MV-4-11 (cell line): ENCODE results near the gene GANAB.
"Not testable (repeated sequence)": the region's sequence is repeated elsewhere in the genome, so short reads cannot be mapped to it uniquely, and the experiment has no call there.

Source experiments
- DNase-seq: peaks from one replicate; lab custom pipeline; 2025; lab: John Stamatoyannopoulos, UW

The GANAB gene

DNA sequence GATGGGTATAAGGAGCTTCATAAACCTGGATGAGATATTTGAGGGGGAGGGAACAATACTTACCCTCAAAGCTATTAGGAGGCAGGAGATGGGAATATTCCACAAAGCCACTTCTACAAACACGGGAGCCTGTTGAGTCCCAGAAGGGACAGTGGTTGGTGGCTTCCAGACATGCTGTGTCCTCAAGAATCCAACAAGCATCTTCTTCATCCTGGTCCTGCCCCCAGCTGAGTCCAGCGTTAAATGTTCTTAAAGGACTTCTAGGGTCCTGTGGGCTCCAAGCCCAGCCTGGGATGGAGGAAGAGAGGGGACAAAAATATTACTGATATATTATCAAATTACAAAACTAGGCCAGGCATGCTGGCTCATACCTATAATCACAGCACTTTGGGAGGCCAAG lies 21.0 kb upstream of the GANAB start:
- peak; percentile 19 for DNase-seq

DNA sequence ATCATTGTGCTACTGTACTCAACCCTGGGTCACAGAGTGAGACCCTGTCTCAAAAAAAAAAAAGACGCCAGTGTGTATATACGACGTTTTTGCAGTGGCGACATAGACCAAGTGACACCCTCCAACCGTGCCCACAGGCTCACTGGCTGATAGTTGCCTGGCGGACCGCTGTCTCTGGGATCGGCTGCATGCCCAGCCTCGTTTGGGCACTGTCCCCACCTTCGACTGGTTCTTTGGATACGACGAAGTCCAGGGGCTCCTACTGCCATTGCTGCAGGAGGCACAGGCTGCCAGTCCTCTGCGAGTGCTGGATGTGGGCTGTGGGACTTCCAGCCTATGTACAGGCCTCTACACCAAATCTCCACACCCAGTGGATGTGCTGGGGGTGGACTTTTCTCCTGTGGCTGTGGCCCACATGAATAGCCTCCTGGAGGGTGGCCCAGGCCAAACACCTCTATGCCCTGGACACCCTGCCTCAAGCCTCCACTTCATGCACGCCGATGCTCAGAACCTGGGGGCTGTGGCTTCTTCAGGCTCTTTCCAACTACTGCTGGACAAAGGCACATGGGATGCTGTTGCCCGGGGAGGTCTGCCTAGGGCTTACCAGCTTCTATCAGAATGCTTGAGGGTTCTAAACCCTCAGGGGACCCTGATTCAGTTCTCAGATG lies 20.0 kb upstream of the GANAB start:
- DNase-seq = peak; percentile 30

DNA sequence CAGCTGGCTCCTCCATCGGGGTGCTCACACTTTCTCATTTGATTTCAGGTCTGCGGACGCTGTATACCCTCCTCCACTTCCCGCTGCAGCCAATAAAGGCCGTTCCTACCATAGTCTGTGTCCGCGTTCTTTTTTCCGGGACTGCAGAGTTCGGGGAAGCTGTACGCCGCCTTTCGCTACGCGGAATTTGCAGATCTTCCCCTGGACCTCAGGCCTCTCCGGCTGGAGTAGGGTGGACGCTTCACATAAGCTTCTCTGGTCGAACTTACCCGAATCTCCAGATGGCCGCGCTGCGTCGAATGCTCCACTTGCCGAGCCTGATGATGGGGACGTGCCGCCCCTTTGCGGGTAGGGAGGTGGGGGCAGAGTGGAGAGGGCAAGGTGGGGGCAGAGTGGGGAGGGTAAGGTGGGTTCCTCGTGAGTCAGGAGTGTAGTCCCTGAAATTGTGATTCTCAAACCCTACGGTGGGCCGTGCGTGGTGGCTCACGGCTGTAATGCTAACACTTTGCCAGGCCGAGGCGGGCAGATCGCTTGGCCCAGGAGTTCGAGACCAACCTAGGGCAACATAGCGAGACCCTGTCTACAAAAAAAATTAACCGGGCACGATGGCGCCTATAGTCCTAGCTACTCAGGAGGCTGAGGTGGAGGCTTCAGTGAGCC lies 19.3 kb upstream of the GANAB start:
- DNase-seq = peak; percentile 58

DNA sequence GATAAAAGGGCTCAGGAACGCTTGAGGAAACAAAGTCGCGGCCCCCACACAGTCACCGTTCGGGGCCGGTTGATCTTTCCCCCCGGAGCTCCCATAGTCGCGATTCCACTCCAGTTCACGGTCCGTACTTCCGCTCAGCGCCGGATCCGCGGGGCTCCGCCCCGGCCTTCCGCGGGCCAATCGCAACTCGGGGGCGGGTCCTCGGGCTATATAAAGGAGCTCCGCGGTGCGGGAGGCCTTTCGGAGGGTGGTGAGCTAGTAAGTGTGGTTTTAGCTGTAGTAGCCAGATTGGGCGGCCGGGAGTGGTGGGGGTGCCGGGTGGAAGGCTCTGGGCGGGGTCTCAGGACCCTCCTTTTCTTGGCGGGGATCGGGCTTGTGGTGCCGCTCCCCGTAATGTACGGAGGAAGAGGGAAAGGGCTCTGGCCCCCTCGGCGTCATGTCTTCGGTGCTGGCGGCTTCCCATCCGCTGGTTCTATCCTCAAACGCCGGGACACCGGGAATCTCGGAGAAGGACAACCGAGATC lies 18.7 kb upstream of the GANAB start, which contains the start of the genes C11orf98 and CSKMT:
Gene C11orf98 (minus strand): TSS at position 136 of the 524 bp plus-strand sequence. CDS start 41 bp downstream, at position 95.
Gene CSKMT (plus strand): TSS at position 238 of the 524 bp plus-strand sequence. CDS start 568 bp downstream, outside the sequence.
- DNase-seq = peak; percentile 89

DNA sequence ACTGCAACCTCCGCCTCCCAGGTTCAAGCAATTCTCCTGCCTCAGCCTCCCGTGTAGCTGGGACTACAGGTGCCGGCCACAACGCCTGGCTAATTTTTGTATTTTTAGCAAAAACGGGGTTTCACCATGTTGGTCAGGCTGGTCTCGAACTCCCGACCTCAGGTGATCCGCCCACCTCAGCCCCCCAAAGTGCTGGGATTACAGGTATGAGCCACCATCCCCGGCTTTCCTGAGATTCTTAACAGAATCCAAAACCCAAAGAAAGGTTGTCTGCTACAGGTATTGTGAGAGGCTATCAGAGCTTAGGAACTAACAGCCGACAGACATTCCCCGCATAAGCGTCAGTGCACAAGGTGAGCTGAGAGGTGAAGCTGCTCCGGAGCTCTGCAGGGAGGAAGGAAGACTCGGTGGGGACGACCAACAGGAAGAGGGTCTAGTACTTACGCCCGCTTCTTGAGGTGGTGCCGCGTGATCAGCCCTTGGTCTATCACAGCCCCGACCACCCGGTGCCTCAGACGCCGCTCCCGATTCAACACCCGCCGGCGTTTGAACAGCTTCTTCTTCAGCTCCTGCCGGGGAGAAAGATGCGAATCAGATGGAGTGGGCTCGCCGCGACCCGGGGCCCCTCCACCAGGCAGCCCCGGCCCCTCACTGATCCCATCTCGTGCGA lies 18.1 kb upstream of the GANAB start:
- peak; percentile 49 for DNase-seq

DNA sequence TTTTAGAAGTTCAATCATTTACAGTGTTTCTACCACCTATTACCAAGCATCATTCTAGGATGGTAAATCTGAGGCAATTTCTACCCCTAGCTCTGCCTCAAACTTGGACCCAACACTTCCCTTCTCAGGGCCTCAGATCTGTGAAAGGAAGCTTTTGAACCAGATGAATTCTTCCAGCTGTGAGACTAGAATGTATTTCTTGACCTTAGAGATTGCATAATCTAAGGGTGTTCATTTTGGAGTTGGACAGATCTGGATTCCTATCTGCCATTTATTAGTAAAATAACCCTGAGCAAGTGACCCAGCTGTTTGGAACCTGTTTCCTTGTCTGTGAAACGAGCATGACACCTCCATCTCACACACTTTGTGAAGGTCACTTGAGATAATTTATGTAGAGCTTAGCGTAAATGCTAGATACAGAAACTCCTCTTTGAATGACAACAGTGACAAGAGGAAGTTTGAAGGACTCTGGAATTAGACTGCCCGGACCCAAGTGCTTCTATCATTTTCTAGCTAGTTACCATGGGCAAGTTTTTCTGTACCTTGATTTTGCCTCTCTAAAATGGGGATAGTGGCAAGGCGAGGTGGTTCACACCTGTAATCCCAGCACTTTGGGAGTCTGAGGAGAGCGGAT lies 10.5 kb upstream of the GANAB start:
- DNase-seq = peak; percentile 67

DNA sequence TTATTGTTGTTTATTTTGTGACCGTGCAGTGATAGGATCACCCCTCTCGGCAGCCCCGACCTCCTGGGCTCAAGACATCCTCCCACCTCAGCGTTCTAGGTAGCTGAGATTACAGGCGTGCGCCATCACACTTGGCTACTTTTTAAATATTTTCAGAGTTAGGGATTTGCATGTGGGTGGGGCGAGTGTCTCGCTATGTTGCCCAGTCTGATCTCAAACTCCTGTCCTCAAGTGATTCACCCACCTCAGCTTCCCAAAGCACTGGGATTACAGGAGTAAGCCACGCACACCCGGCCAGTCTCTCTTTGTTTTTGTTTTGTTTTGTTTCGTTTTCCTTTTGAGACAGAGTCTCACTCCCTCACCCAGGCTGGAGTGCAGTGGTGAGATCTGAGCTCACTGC lies 7.9 kb upstream of the GANAB start:
- no peak for DNase-seq

DNA sequence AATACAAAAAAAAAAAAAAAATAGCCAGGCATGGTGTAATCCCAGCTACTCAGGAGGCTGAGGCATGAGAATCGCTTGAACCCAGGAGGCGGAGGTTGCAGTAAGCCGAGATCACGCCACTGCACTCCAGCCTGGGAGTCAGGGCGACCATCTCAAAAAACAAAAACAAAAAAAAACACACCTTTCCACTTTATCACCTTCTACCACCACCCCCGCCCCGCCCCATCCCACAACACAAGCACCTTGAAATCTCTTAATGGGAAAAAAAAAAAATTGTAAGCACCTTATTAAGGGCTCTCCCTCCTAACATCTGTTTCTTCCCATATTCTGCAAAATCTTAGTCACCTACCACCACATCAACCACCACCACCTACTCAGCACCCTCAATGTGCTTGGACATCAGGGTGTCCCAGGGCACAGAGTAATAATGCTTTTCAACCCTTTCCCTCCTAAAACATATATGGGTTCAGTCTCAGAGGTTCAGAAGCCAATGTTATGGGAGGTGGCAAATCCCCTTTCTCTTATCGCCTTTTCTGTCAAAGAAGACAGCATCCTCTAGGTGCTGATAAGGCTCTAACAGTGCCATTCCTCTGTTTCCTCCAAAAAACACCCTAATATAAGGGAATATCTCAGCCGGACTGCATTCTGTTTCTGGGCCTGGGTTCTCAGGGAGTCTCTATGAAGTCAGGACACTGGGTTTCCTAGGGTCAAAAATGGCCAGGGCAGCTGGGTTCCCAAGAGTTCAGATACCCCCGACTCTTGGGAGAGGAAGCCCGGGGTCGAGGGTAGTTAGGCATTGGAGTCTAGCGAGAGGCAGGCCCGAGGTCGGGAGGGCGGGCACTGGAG lies 6.0 kb upstream of the GANAB start:
- peak; percentile 5 for DNase-seq

DNA sequence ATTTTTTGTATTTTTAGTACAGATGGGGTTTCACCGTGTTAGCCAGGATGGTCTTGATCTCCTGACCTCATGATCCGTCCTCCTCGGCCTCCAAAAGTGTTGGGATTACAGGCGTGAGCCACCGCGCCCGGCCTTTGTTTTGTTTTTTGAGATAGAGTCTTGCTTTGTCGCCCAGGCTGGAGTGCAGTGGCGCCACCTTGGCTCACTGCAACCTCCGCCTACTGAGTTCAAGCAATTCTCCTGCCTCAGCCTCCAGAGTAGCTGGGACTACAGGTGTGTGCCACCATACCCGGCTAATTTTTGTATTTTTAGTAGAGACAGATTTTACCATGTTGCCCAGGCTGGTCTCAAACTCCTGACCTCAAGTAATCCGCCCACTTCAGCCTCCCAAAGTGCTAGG lies 3.9 kb upstream of the GANAB start:
- DNase-seq = not testable (repeated sequence)

DNA sequence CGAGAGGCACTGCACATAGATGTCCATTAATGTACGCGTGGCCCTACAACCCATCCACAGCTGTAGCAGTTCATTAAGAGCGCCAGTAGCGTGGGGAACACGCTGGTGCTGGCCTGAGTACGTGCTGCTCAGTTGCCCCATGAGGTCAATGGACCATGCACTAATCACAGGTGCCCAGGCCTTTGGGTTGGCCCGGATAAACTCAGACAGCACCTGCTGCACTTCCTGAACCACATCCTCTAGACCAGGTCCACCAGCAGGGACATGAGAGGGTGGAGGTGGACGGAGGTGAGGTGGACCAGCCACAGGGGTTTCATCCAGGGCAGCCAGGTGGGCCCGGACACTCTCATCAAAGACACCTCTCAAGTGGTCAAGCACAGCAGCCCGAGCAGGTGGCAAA lies 3.1 kb upstream of the GANAB start:
- DNase-seq = no peak

DNA sequence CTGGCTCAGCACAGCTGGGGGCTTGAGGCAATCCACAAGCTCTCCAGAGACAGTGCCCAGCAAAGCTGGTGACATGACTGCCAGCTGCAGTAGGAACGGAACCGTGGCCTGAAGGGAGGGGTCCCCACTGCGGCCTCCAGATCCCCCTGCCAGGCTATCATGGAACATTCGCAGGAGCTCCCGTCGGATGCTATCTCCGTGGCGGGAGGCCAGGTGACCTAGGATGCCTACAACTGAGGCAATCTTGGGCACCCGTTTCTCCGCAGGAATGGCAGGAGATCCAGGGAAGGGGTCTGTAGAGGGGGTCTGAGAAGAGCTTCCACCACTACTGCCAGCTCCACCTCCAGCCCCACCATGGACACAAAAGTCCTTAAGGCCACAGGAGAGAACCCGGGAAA lies 2.6 kb upstream of the GANAB start:
- DNase-seq = no peak

DNA sequence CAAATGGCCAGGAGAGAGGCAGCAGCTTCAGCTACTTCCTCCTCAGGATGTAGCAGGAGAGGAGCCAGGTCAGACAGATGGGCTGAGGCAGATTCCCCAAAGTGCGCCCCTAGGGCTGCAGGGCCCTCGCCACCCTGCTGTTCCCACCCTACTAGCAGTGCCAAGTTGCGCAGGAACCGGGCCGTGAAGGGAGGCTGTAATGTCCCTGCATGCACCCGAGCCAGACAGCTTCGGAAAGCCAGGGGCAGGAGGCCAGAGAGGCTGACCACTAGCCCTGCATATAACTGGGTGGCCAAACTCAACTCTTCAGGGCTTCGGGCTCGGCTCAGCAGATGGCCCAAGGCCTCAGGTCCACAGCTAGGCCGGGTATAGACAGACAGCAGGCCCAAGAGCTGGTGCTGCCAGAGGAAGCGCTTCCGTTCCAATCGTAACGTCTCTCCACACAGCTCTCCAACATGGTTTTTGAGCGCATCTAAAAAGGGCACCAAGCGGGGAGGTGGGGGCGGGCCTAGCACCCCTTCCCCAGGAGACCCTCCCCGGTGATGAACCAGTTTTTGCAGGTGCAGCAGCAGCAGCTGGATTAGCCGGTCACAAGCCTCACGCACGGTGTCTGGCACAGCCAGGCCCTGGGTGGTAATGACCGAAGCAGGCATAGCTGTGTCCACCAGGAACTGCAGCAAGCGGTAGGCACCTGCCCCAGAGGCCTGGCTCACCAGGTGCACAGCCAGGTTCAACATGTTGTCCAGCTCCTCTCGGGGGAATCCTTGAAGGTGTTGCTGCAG lies 2.0 kb upstream of the GANAB start:
- no peak for DNase-seq

DNA sequence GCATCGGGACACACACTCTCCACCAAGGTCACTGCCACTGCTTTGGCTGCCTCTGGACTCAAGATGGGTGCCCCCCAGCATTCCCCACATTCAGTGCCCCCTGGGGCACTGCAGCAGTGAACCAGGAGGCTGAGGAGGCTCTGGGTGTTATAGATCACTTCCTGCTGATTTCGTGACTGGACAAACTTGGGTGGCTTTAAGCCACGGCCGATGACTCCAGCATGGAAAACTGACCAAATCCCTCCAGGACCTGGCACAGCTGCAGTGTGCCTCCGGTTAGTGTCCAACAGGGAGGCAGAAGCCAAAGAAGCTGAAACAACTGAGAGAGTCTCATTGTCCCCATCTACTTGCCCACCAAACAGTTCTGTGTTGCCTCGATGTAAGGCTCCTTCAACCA lies 1.2 kb upstream of the GANAB start:
- DNase-seq = no peak

DNA sequence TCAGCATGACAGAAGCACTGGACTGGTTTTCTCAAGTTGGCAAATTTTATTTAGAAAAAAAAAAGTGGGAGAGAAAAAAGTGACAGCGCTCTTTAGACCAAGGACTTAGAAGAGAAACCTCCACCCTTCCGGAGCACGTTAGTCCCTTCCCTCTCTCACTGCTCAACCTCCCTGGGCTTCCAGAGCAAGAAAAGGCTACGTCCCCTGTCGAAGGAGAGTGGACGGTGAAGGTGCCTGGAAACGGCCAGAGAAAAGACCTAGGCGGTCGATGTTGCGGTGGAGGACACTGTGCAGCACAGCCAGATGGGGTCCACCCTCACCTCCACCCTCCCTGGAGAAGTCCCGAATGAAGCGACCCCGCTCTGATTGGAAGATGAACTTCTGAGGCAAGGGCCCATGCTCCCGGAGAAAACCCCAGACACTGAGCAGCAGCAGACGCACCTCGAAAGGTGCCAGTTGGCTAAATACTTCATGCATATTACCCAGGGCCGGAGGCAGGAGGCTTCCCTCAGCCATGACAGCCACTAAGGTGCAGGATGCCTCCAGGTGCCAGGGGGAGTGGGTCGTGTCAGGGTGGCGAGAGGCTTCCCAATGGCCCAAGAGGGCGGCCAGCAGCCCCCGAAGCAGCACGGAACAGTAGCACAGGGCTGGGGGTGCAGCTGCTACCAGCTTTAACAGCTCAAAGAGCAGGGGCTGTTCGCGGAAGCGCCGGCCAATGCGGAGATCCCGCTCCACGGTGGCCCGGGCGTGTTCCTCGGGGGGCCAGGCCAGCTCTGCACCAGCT lies 604 bp upstream of the GANAB start:
- DNase-seq = no peak

DNA sequence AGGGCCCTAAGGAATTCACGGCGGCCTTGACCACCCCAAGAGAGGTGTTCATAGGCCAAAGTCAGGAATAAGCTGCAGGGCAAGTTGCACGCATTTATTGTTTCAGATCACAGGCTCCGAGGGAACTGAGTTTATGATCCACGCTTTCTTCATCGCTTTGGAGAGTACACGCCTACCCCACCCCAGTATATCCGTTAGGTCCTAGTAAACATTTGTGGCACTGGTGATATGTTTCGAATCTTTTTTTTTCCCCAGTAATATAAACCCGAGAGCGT lies 805 bp downstream of the GANAB start:
- DNase-seq = no peak

DNA sequence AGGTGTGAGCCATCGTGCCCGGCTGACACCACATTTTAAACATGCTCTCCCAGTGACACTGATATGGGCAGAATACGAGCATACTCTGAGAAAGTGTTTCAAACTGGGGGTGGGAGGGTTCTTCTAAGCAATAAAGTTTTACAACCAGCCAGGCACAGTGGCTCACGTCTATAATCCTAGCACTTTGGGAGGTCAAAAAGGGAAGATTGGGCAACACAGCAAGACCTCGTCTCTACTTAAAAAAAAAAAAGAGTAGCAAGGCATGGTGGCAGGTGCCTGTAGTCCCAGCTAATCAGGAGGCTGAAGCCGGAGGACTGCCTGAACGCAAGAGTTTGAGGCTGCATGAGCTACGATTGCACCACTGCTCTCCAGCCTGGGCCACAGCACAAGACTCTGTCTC lies 2.2 kb downstream of the GANAB start:
- DNase-seq = peak; percentile 36

DNA sequence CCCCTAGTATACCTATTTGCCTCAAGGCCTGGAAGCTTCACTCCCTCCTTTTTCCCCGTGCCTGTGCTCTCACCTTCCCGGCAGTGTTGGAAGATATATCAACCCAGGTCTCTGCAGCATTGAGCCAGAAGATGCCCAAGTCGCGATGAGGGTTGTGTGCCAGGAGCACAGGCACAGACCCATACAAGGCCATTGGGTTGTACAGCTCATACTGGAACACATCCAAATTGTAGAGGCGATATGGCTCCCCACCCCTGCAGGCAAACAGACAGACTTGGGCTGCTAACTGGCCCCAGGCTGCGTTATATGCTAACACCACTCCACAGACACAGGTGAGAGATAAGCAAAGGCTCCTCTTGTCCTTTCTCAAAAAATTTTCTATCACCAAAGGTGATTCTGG lies 13.9 kb downstream of the GANAB start:
- DNase-seq = no peak

DNA sequence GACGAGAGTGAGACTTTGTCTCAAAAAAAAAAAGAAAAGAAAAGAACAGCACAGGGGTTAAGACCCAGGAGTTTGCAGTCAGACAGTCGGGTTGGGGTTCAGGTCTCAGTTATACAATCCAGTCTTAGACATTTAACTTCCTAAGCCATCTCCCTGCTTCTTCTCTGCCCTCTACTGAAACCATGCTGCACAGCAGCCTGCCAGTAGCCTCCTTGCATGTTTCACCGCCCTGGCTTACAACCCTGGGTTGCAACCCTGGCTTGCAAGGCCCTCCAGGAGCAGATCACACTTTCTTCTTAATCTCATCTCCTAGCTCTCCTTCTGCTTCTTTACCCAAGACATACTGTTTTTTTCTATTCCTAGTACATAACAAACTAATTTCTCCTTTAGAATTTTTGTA lies 18.7 kb downstream of the GANAB start:
- DNase-seq = peak; percentile 1

DNA sequence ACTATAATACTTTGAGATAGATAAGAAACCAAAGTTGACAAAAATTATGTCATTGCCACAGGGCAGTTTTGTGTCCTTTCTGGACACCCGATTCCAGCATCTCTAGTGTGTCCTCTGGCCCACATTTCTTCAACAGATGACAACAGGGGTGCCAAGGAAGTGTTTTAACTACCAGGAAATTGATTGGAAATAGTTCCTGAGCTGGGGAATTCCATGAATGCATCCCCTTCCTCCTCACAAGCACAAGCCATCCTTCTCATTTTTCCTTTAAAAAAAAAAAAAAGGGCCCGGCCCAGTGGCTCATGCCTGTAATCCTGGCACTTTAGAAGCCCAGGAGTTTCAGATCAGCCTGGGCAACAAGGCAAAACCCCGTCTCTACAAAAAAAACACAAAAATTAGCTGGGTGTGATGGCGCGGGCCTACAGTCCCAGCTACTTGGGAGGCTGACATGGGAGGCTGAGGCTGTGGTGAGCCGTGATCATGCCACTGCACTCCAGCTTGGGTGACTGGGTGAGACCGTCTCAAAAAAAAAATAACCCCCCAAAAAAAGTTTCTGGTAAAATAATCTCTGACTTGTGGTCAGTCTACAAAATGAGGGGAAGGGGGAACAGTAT lies 23.8 kb downstream of the GANAB start:
- DNase-seq = no peak
